PFSK-1 (cell line): ENCODE data around the gene TEX55. TPM values are rescaled to one million over a fixed set of nuclear protein-coding genes. Genes with fewer than 3 reads are reported as not detected.

ENCODE experiments used
- FOXP2 ChIP-seq: optimal IDR thresholded peaks from 2 replicates; pipeline ENCODE3; 2011; ENCODE audit warnings: borderline replicate concordance, control low read depth, inconsistent platforms; ENCODE audit not compliant: insufficient read depth; ENCODE audit errors: extremely low read length, extremely low read depth
- POLR2AphosphoS5 ChIP-seq: IDR thresholded peaks from 2 replicates; pipeline ENCODE4 v1.6.1; 2012; ENCODE audit warnings: low read depth, mild to moderate bottlenecking, control low read depth, low read length, moderate library complexity
- REST ChIP-seq, 2 experiments: IDR thresholded peaks; 2 replicates each; pipeline versions ENCODE4 v1.6.1 to v1.8.0; 2011 to 2012; ENCODE audit warnings: low read depth in 2 of 2, low read length in 2 of 2, control low read depth in 1 of 2, inconsistent platforms in 1 of 2, mild to moderate bottlenecking in 1 of 2, moderate library complexity in 1 of 2; ENCODE audit not compliant: insufficient read depth in 1 of 2
- SIN3A ChIP-seq: IDR thresholded peaks from 2 replicates; pipeline ENCODE4 v1.6.1; 2012; ENCODE audit warnings: mild to moderate bottlenecking, low read length, moderate library complexity, borderline replicate concordance; ENCODE audit not compliant: insufficient read depth
- TAF1 ChIP-seq: IDR thresholded peaks from 2 replicates; pipeline ENCODE4 v1.6.1; 2012; ENCODE audit warnings: low read length, control low read depth, borderline replicate concordance; ENCODE audit not compliant: insufficient read depth
- polyA plus RNA-seq: library from polyadenylated mRNA; unstranded; fragments of >200 nt; gene quantifications from one replicate; pipeline ENCODE4 v1.2.1, GENCODE V29; 2012; ENCODE audit warnings: low read depth, missing spikeins; ENCODE audit not compliant: insufficient read length

Gene TEX55
- not detected for polyA plus RNA-seq

- TF ChIP-seq SIN3A, result no peak
- no peak for TF ChIP-seq POLR2AphosphoS5
- no peak for TF ChIP-seq FOXP2
- no peak for TF ChIP-seq TAF1
- TF ChIP-seq REST (IDR thresholded peaks at IDR 0.05; ENCODE audit: insufficient read depth in 1 of 2, low read depth in 2 of 2, low read length in 2 of 2), result no peak
Observed at GRCh38 chr3:119145500-119146167, at the start of gene TEX55. TEX55 (plus strand) TSS chr3:119146165; CDS start chr3:119146190, 25 bp downstream.

- TF ChIP-seq SIN3A (no peak), POLR2AphosphoS5 (no peak), FOXP2 (no peak), REST (IDR thresholded peaks at IDR 0.05; ENCODE audit: insufficient read depth in 1 of 2, low read depth in 2 of 2, low read length in 2 of 2) (no peak), TAF1 (no peak)
Observed at GRCh38 chr3:119098003-119098402, 48.0 kb upstream of the TEX55 start.

GRCh38 chr3:119098619-119099222 is 47.2 kb upstream of the TEX55 start:
- TF ChIP-seq FOXP2, result no peak
- TF ChIP-seq SIN3A, result no peak
- no peak for TF ChIP-seq TAF1
- TF ChIP-seq POLR2AphosphoS5, result no peak
- TF ChIP-seq REST (IDR thresholded peaks at IDR 0.05; ENCODE audit: insufficient read depth in 1 of 2, low read depth in 2 of 2, low read length in 2 of 2), result no peak

GRCh38 chr3:119099785-119100184 is 46.2 kb upstream of the TEX55 start:
- no peak for TF ChIP-seq SIN3A
- TF ChIP-seq REST (IDR thresholded peaks at IDR 0.05; ENCODE audit: insufficient read depth in 1 of 2, low read depth in 2 of 2, low read length in 2 of 2), result no peak
- TF ChIP-seq POLR2AphosphoS5, result no peak
- TF ChIP-seq FOXP2, result no peak
- TF ChIP-seq TAF1, result no peak
